Middle frontal gyrus (tissue), 1 donor: ENCODE data around the gene SNX10.
A peak's percentile ranks its signal among the peaks of the same experiment; 100 is the strongest.

Source experiments
- DNase-seq: peaks from one replicate; pipeline ENCODE4 v3.0.0-alpha.2; 2015; ENCODE audit warnings: low spot score; ENCODE audit errors: extremely low spot score

The SNX10 gene

GRCh38 chr7:26367219-26367711 lies 75.6 kb downstream of the SNX10 start:
- no peak for DNase-seq

- DNase-seq, result no peak
Measured at GRCh38 chr7:26368542-26368941, 76.9 kb downstream of the SNX10 start.

- DNase-seq, result no peak
Measured at GRCh38 chr7:26369593-26369992, 77.9 kb downstream of the SNX10 start.

GRCh38 chr7:26370011-26370410 lies 78.3 kb downstream of the SNX10 start:
- DNase-seq, result no peak

DNA sequence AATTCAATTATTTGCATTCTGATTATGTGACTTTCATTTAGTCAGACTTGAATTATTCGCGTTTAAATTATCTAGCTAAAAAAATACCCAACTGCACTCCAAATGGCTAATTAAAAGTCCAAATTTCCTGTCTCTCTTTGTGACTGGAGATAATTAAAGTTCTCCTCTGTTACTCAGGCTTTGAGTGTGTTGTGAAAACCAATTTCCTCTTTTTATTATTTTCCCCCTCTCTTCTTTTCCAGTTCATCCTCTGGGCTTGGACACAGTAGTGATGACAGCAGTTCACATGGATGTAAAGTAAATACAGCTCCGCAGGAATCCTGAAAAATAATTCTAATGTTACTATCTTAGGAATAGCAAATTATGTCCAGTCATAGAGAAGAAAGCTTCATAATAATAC lies 80.6 kb downstream of the SNX10 start:
- no peak for DNase-seq

- DNase-seq, result no peak
Measured at GRCh38 chr7:26372704-26373103, 81.0 kb downstream of the SNX10 start.

DNA sequence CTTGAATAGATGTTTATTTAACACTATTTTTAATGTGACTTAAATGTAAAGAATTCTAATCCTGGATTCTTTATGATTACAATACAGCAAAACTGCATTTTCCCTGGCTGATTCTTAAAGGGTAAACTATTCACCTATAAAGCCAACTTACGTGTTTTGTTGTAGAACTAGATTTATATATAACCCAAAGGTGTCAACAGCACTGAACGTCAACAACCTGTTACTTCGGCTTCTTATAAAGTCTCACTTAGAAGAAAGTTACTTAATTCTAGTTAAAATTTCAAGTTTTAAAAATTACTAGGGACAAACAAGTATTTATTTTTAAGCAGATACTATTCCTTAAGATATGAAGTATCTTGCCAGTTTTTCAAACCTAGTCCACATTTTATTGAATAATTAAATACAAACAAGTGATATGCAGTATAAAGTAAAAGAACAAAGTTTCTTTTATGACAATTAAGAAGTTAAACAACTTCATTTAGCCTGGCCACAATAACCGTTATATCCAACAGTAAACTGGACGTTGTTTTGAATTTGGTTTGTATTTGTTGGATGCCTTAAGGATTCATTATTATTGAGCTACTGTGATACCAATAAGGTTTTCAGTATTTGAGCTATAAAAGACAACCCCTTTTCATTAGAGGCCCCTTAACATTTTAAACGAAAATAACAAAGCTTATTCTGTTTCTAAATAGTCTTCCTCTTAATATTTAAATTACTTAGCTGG lies 83.1 kb downstream of the SNX10 start:
- DNase-seq, result no peak

DNA sequence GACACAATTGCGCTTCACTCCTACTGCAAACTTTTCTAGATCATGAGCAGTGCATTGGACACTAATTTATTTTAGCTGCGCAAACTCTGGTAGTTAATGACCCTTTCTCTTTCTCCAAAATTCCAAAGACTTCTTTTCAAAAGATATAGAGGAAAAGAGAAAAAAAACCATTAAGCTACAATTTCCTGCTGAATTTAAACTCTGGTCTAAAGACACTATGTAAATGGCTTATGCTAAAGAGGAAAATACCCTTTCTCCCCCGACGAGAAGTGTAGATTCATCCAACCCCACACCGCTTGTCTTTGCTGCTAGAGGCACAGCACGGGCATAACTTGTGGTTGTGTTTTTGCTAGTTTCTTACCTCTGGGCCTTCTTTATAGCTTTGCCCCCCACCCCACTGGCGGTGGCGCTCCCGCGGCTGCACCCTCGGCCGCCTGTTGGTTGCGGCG lies 84.1 kb downstream of the SNX10 start:
- no peak for DNase-seq

DNA sequence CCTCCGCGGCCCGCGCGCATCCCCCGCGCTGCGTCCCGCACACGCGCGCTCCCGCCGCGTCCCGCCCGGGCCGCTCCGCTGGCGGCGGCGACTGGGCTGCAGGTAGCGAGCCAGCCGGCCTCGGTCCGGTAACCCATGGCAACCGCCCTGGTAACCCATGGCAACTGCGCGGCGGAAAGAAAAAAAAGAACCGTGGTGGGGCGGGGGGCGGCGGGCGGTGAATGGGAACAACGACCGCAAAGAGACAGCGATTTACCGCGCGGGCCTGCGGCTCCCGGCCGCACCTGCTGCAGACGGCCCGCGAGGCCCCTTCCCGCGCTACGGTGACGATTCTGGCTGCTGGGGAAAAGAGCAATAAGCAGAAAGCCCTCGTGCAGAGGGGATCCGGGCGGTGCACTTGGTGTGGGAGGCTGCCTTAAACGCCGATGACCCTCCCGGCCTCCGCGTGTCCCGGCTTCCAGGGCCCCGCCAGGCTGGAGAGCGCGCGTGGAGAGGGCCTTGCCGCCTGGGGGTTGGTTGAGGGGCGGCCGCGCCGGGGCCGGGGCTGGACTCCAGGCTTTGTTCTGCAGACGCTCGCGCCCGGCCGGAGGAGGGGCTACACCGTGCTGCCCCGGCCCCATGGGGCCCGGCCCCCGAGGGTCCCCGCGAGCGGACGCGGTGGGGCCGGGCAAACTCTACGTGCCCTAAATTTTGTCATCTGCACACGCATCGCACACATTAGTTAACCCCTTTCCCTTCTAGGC lies 84.7 kb downstream of the SNX10 start:
- no peak for DNase-seq

DNA sequence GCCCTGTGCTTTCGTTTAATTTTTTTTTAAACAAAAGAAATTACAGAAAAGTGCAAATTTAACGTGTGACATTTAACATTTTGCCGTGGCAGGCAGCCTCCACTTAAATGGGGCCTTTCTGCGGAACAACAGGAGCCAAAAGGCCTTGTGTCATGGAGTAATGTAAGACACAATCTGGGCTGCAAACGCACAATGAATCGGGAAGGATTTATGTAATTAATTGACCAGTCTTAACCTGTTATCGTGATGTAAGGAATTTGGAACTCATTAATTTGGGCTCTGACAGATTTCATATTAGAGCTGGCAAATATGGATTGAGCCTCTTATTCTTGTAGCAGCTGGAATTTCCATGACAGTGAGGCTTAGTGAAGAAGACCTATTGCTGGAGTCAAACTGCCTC lies 86.4 kb downstream of the SNX10 start:
- DNase-seq, result no peak

- no peak for DNase-seq
Measured at GRCh38 chr7:26379711-26380110, 88.0 kb downstream of the SNX10 start.

GRCh38 chr7:26381476-26382353 lies 90.1 kb downstream of the SNX10 start:
- DNase-seq, result no peak

DNA sequence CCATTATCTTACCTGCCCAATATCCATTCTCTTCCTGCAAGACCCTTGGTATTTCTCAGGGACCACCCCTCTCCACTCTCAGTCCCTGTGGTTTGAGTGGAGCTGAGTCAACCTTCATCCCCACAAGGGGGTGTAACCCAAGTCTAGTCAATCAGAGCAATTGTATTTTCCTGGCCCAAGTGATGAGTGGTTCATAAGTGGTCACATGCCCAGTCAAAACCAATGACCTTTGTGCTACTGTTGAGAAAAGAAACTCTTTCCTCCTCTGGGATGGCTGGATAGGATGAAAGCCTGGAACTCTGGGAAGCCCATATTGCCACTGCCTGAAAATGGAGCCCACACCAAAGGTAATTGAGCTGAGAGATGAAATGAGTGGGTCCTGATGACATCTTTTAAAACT lies 93.6 kb downstream of the SNX10 start:
- no peak for DNase-seq

DNA sequence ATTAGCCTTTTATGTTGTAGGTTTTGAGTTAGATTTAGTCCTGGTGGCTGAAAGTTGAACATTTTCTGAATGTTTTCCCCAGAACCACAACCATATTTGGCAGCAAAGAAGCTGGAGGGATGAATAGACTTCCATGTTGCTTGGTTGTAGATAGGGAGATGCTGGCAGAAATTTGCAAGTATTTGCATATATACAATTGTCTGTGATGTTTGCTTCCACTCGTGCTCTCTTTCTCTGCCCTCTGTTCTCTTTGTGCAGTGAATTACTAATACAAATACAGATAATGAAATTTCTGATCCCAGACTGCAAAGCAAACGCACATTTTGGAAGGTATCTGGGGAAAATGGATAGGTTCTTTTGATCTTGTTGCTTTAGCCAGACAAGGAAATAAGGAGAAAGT lies 96.1 kb downstream of the SNX10 start:
- DNase-seq, result no peak

GRCh38 chr7:26388256-26388655 lies 96.6 kb downstream of the SNX10 start:
- DNase-seq, result no peak

DNA sequence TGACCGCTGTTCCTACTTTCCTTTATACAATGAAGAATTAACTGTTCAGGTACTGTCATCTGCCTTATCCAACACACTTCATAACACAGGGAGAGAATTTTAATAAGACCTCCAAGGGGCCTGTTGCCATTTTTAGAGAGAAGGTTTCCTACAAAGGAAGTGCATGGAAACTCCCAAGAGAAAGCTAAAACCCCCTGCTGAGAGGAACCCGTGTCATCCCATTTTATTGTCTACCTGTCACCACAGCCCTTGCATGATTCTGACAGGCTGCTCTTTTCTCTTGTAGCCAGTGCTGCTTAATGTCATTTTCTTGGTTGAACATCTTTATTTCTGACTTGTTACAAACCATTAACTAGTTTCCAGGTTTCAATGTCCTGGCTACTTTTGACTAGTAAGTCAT lies 98.4 kb downstream of the SNX10 start:
- no peak for DNase-seq

- no peak for DNase-seq
Measured at GRCh38 chr7:26393818-26394217, 102.2 kb downstream of the SNX10 start.

GRCh38 chr7:26397332-26397731 lies 105.7 kb downstream of the SNX10 start:
- DNase-seq, result no peak

DNA sequence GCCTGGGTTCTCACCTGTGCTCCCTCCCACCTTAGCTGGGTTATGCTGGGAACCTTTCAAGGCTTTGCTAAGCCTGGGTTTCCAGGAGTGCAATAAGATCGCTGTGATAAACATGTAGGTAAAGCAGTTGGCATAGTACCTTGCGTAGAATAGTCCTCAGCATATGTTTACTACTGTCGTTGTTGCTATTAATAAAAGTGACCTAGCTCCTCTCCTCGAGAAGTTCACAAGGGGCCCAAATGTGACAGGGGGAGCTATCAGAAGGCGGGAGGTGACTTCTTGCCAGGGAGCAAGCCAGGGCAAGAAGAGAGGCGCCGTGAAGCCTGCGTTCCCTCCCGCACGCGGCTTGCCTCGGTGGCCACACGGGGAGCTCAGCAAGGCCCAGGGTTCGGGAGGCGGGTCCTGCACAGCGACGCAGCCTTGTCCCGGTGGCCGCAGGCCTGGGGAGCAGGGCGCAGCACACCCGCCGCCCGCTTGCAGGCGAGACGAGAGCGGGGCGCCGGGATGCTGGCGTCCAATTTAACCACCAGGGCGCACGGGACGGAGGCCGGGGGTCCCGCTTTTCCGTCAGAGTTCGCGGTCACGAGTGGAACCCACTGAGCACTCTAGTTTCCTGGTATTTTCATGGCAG lies 106.2 kb downstream of the SNX10 start:
- DNase-seq, result no peak

DNA sequence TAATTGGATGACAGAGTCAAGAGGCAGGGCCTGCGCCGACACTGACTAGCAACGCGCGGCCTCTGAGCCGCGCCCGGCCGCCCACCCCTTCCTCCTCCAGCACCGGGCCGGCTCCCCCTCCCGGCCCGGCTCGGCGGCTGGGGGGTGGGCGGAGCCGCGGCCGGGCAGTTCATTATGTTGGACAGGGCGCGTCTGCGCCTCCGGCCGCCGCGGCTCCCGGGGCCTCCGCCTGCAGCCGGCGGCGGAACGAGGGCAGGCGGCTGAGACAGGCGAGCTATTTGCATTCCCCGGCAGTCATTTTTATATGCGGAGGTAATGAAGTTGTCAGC lies 106.7 kb downstream of the SNX10 start:
- DNase-seq, result peak; percentile 15

DNA sequence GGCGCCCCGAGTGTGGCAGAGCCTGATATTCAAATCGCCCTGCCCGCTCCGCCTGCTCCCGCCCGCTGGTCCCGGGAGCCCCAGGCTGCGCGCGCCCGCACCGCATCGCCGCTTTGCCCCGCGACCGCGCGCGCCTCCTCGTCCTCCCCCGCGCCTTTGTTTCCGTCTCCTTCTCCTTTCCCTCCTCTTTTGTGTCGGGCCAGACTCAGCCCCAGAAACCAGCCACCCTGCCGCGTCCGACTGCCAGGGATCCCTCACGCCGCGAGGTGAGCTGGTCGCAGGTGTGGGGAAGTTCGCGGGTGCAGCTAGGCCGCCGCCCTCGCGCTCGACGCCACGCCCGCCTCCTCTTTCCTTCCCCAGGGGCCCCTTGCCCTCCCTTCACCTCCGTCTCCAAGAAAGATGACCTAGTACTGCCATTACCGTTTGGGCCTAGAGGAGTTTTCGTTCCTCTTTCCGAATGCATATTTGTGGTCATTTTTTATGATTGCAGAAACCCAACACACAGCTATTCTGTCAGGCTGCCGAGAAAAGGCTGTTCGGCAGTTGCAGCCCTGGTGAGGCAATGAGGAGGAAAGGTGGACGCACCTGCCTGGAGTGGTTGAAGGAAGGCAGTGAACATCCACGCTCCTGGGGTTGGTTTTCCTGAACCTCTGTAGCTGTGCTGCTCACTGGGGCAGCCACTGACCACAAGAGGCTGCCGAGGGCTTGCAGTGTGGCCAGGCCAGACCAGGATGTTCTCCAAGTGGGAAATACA lies 107.3 kb downstream of the SNX10 start:
- peak; percentile 21 for DNase-seq
